OCI-LY3 (cell line): ENCODE measurements around the gene LAMP1.

ENCODE experiments used
- H2AFZ ChIP-seq: fragments of 200-600, 300-600 bp; shearing (Covaris generic); 2 replicates; pipeline ENCODE4 v1.6.0; 2014; ENCODE audit warnings: antibody characterized with exemption, low read depth, low read length
- H3K27ac ChIP-seq: fragments of 200-600, 300-600 bp; sonication (generic); 2 replicates; pipeline ENCODE4 v1.5.1; 2014; ENCODE audit warnings: mild to moderate bottlenecking, low read length, moderate library complexity, mixed read lengths
- H3K27me3 ChIP-seq: fragments of 200-600, 300-600 bp; sonication (generic); 2 replicates; pipeline ENCODE4 v1.6.1; 2014; ENCODE audit warnings: low read depth, low read length, mixed read lengths
- H3K36me3 ChIP-seq: fragments of 200-600, 300-600 bp; sonication (generic); replicated peaks from 2 replicates; pipeline ENCODE3; 2014; ENCODE audit warnings: low read depth, low read length, mixed read lengths
- H3K4me1 ChIP-seq: fragments of 300-600, 200-600 bp; sonication (generic); 2 replicates; pipeline ENCODE4 v1.6.1; 2014; ENCODE audit warnings: low read length, mixed read lengths
- H3K4me2 ChIP-seq: fragments of 200-600, 300-600 bp; sonication (generic); 2 replicates; pipeline ENCODE4 v1.6.1; 2014; ENCODE audit warnings: low read length, mixed read lengths
- H3K4me3 ChIP-seq: fragments of 300-600, 200-600 bp; sonication (generic); 2 replicates; pipeline ENCODE4 v1.5.1; 2014; ENCODE audit warnings: antibody characterized with exemption, mild to moderate bottlenecking, low read length, moderate library complexity
- H3K79me2 ChIP-seq: fragments of 300-600, 200-600 bp; shearing (Covaris generic); 2 replicates; pipeline ENCODE4 v1.6.1; 2014; ENCODE audit warnings: mild to moderate bottlenecking, low read length, mixed read lengths
- H3K9ac ChIP-seq: fragments of 300-600, 200-600 bp; shearing (Covaris generic); 2 replicates; pipeline ENCODE4 v1.6.0; 2014; ENCODE audit warnings: mild to moderate bottlenecking, low read length, moderate library complexity
- H3K9me3 ChIP-seq: fragments of 200-600, 300-600 bp; shearing (Covaris generic); 2 replicates; pipeline ENCODE4 v1.6.1; 2014; ENCODE audit warnings: low read length, mixed read lengths; ENCODE audit not compliant: insufficient read depth
- H4K20me1 ChIP-seq: fragments of 200-600, 300-600 bp; sonication (generic); 2 replicates; pipeline ENCODE4 v1.6.1; 2016; ENCODE audit warnings: low read length, mixed read lengths; ENCODE audit not compliant: insufficient read depth
- EZH2phosphoT487 ChIP-seq: fragments of 200-600 bp; shearing (Covaris generic); IDR thresholded peaks from 2 replicates; pipeline ENCODE4 v1.6.1; 2018; ENCODE audit warnings: antibody characterized with exemption, mixed run types, low read depth
- TF ChIP-seq, protein P1 (sequence below): fragments of 200-600, 300-600 bp; sonication (generic); IDR thresholded peaks from 2 replicates; pipeline ENCODE4 v1.5.1; 2014; ENCODE audit warnings: antibody characterized with exemption, low read length, low read depth

LAMP1 gene

DNA sequence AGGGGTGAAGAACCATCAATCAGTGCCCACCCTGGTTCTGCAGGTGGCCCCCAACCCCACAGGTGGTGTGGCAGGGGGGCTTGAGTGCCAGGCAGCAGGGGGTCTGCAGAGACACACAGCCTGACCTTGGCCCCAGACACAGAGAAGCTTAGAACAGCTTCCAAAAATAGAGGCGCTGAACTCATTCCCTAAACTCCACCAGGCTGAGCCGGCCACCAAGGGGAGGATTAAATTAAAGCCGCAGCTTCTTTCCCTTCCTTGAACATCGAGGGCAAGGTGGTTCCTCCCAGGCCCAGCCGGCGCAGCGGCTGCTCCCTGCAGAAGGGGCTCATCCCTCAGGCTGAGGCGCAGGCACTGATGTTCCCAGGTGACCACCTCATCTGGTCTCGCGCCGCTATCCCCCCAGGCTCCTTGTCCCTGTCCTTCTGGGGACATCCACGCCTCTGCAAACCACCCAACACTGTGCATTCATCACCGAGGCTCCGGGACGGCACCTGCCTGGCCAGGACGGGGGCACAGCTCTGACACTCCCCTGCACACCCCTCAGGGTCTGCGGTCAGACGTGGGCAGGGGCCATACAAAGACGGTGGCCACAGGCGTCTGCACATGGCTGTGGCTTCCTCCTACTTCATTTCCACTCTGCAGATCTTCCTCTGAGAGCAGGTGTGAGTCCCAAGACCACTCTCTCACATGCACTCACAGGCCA is 30.9 kb downstream of the LAMP1 start:
- Histone ChIP-seq H3K36me3 (peaks cover 5% of the 10 kb centered on the region), H3K4me2 (no peak overlapping the region), H2AFZ (no peak overlapping the region), H3K27ac (no peak overlapping the region), H3K9ac (no peak overlapping the region), H3K79me2 (no peaks in the 10 kb centered on the region), H3K4me1 (no peaks in the 10 kb centered on the region), H3K27me3 (no peaks in the 10 kb centered on the region), H3K9me3 (no peaks in the 10 kb centered on the region), H4K20me1 (no peaks in the 10 kb centered on the region), H3K4me3 (no peak overlapping the region)
- TF ChIP-seq EZH2phosphoT487 = no peak
- TF ChIP-seq, protein P1, sequence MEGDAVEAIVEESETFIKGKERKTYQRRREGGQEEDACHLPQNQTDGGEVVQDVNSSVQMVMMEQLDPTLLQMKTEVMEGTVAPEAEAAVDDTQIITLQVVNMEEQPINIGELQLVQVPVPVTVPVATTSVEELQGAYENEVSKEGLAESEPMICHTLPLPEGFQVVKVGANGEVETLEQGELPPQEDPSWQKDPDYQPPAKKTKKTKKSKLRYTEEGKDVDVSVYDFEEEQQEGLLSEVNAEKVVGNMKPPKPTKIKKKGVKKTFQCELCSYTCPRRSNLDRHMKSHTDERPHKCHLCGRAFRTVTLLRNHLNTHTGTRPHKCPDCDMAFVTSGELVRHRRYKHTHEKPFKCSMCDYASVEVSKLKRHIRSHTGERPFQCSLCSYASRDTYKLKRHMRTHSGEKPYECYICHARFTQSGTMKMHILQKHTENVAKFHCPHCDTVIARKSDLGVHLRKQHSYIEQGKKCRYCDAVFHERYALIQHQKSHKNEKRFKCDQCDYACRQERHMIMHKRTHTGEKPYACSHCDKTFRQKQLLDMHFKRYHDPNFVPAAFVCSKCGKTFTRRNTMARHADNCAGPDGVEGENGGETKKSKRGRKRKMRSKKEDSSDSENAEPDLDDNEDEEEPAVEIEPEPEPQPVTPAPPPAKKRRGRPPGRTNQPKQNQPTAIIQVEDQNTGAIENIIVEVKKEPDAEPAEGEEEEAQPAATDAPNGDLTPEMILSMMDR = no peak

DNA sequence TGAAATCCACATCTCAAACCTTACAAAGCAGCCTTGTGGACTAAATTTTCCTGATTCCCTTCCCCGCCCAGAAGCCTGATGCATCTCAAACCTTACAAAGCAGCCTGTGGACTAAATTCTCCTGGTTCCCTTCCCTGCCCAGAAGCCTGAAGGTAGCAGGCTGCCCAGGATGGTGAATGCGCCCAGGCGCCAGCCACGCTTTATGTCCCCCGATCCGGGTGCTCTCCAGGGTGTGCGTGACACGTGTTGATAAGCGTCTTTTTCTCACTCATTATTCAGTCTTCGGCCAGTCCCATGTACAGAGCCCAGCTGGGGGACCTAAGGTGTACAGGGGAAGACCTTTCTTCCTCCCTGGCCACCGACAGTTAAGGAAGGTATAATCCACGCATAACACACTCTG is 31.8 kb downstream of the LAMP1 start:
- no peak overlapping the region for H3K4me2 ChIP-seq
- H3K27me3 ChIP-seq = no peaks in the 10 kb centered on the region
- TF ChIP-seq EZH2phosphoT487 = no peak
- TF ChIP-seq, protein P1 = no peak
- H3K9ac ChIP-seq = no peak overlapping the region
- H2AFZ ChIP-seq = no peak overlapping the region
- H3K4me3 ChIP-seq = no peak overlapping the region
- no peaks in the 10 kb centered on the region for H4K20me1 ChIP-seq
- H3K36me3 ChIP-seq = no peaks in the 10 kb centered on the region
- no peaks in the 10 kb centered on the region for H3K79me2 ChIP-seq
- H3K9me3 ChIP-seq = no peaks in the 10 kb centered on the region
- no peaks in the 10 kb centered on the region for H3K4me1 ChIP-seq
- H3K27ac ChIP-seq = no peak overlapping the region

DNA sequence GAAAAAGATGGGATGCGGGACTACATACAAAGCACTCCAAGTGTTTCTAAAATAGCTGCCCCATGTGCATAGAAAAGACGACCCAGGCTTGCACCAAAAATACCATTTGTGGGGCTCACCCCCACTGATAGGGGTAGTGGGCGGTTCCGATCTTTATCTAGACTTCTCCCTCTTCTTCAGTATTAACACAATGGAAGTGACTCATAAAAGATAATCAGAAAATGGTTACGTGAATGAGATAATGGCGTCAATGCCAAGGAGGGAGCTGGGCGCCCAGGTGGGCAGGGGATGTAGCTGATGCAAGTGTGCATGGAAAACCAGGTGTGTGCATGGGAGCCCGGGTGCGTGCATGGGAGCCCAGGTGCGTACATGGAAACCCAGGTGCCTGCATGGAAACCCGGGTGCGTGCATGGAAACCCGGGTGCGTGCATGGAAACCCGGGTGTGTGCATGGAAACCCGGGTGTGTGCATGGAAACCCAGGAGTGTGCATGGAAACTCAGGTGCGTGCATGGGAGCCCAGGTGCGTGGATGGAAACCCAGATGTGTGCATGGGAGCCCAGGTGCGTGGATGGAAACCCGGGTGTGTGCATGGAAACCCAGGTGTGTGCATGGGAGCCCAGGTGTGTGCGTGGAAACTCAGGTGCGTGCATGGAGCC is 32.7 kb downstream of the LAMP1 start:
- no peaks in the 10 kb centered on the region for H3K27me3 ChIP-seq

DNA sequence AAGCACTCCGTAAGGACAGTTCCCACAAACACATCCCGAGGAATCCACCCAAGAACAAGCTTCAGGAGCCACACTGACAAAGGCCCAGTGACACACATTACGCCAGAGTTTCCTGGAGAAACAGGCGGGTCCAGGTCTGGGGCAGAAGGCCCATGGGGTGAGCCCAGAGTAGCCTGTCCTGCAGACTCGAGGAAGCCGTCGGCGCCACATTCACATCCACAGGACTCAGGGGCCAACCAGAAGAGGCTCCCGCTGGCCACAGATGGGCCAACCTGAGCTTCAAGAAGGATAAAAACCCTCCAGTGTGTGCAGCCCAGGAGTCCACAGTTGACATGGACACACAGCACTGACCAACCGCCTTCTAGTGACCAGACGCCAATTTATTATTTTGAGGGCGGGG is 35.6 kb downstream of the LAMP1 start:
- Histone ChIP-seq H3K4me3 (no peak overlapping the region), H3K9ac (no peak overlapping the region), H3K4me2 (no peak overlapping the region), H3K4me1 (no peaks in the 10 kb centered on the region), H3K27me3 (no peaks in the 10 kb centered on the region), H4K20me1 (no peaks in the 10 kb centered on the region), H3K9me3 (no peaks in the 10 kb centered on the region), H2AFZ (no peak overlapping the region), H3K36me3 (no peaks in the 10 kb centered on the region), H3K27ac (no peak overlapping the region), H3K79me2 (no peaks in the 10 kb centered on the region)
- TF ChIP-seq, protein P1 = no peak
- TF ChIP-seq EZH2phosphoT487 = no peak

More for the DNA sequence above, 32.7 kb downstream of the LAMP1 start:
- H3K4me2 ChIP-seq = no peak overlapping the region
- TF ChIP-seq, protein P1 = no peak
- no peak for TF ChIP-seq EZH2phosphoT487
- H3K27ac ChIP-seq = no peak overlapping the region
- no peaks in the 10 kb centered on the region for H3K4me1 ChIP-seq
- no peak overlapping the region for H3K9ac ChIP-seq
- no peaks in the 10 kb centered on the region for H3K9me3 ChIP-seq
- no peaks in the 10 kb centered on the region for H3K79me2 ChIP-seq
- H4K20me1 ChIP-seq = no peaks in the 10 kb centered on the region
- H3K36me3 ChIP-seq = no peaks in the 10 kb centered on the region
- no peak overlapping the region for H3K4me3 ChIP-seq
- H2AFZ ChIP-seq = no peak overlapping the region
